K562 (cell line): ENCODE data around the gene DDAH2. TPM values are rescaled to one million over a fixed set of nuclear protein-coding genes. Genes with fewer than 3 reads are reported as not detected.
A peak's percentile ranks its signal among the peaks of the same experiment; 100 is the strongest.

Experiments used
- HCFC1 ChIP-seq: IDR thresholded peaks from 2 replicates; pipeline ENCODE4 v1.6.1; 2012; ENCODE audit warnings: low read depth, low read length, improper control_type of control experiment
- KLF13 ChIP-seq: fragments of 450-650 bp; IDR thresholded peaks from 2 replicates; pipeline ENCODE4 v1.6.1; 2016; ENCODE audit warnings: missing genetic modification characterization, low read depth, mild to moderate bottlenecking, missing compliant biosample characterization, moderate library complexity, borderline replicate concordance
- RB1 ChIP-seq: fragments of 450-650 bp; IDR thresholded peaks from 2 replicates; pipeline ENCODE4 v1.6.1; 2017; ENCODE audit warnings: low read depth, mild to moderate bottlenecking
- SMARCA5 ChIP-seq: fragments of 450-650 bp; IDR thresholded peaks from 2 replicates; pipeline ENCODE4 v1.6.1; 2016
- SMC3 ChIP-seq: conservative IDR thresholded peaks from 2 replicates; pipeline ENCODE4 v1.6.1; 2011; ENCODE audit warnings: low read depth, low read length, improper control_type of control experiment; ENCODE audit not compliant: insufficient read depth
- SUPT5H ChIP-seq: fragments of 450-650 bp; IDR thresholded peaks from 2 replicates; pipeline ENCODE4 v1.6.1; 2016
- TEAD4 ChIP-seq, 2 experiments: sonication (generic) in 1 of 2; formaldehyde crosslinking in 1 of 2; IDR thresholded peaks; 2 replicates each; pipeline versions ENCODE4 v1.6.1 to v1.8.0; 2012 to 2022; ENCODE audit warnings: borderline replicate concordance in 1 of 2, inconsistent platforms in 1 of 2, low read length in 1 of 2, mild to moderate bottlenecking in 1 of 2, missing genetic modification reagents in 1 of 2
- ZBTB17 ChIP-seq: fragments of 450-650 bp; formaldehyde crosslinking; IDR thresholded peaks from 2 replicates; pipeline ENCODE4 v1.4.0; 2020; ENCODE audit warnings: mild to moderate bottlenecking
- ZC3H8 ChIP-seq: fragments of 450-650 bp; IDR thresholded peaks from 2 replicates; pipeline ENCODE4 v1.6.1; 2017
- ZNF445 ChIP-seq: fragments of 250-450 bp; sonication (Bioruptor Pico); IDR thresholded peaks from 2 replicates; pipeline ENCODE4 v1.4.0; 2020; ENCODE audit warnings: low read depth, mild to moderate bottlenecking, moderate library complexity
- ZNF57 ChIP-seq: fragments of 450-650 bp; formaldehyde crosslinking; IDR thresholded peaks from 2 replicates; pipeline ENCODE4 v1.4.0; 2020; ENCODE audit warnings: mild to moderate bottlenecking, moderate library complexity
- ZNF76 ChIP-seq: fragments of 250-450 bp; sonication (Bioruptor Pico); IDR thresholded peaks from 2 replicates; pipeline ENCODE4 v1.4.0; 2020; ENCODE audit warnings: mild to moderate bottlenecking, moderate library complexity, borderline replicate concordance
- polyA plus RNA-seq, 8 experiments: library from polyadenylated mRNA; depleted of rRNA in 4 of 8; stranded (reverse) in 5 of 8; unstranded in 3 of 8; fragments of >200 nt; fragmentation: Nextera tagmentation in 2 of 8; fragmentation: Illumina TruSeq in 1 of 8; extraction: Ambion mirVana in 2 of 8; extraction: Trizol in 1 of 8; gene quantifications; 2 replicates each; pipeline versions ENCODE4 v1.2.1 to v1.2.3, GENCODE V29; 2011 to 2014; ENCODE audit warnings: inconsistent platforms in 1 of 8, missing spikeins in 1 of 8
- total RNA-seq, 7 experiments: library from RNA; depleted of rRNA in 6 of 7; stranded (reverse); fragments of >200 nt in 6 of 7; fragmentation: Illumina TruSeq in 2 of 7; extraction: Trizol in 2 of 7; gene quantifications; 2 replicates each; pipeline versions ENCODE4 v1.2.1 to v1.2.3, GENCODE V29; 2011 to 2021; ENCODE audit warnings: low replicate concordance in 1 of 7
- TF ChIP-seq, protein P1 (sequence below): fragments of 450-650 bp; conservative IDR thresholded peaks from 2 replicates; pipeline ENCODE4 v1.6.1; 2016; ENCODE audit warnings: missing genetic modification characterization, low read depth, mild to moderate bottlenecking, control low read depth, missing compliant biosample characterization
- TF ChIP-seq, protein P2 (sequence below): sonication (generic); formaldehyde crosslinking; IDR thresholded peaks from 2 replicates; pipeline ENCODE4 v1.8.0; 2022; ENCODE audit warnings: mild to moderate bottlenecking, missing genetic modification reagents
- TF ChIP-seq, protein P3 (sequence below): fragments of 200-800 bp; sonication (Bioruptor generic); IDR thresholded peaks from 2 replicates; pipeline ENCODE4 v1.6.1; 2017; ENCODE audit warnings: missing genetic modification characterization, missing compliant biosample characterization
- TF ChIP-seq, protein P4 (sequence below), 2 experiments: IDR thresholded peaks in 1 of 2; conservative IDR thresholded peaks in 1 of 2; 2 replicates each; pipeline ENCODE4 v1.6.1; 2016; ENCODE audit warnings: low read depth in 2 of 2, mild to moderate bottlenecking in 1 of 2, missing compliant biosample characterization in 1 of 2, missing genetic modification characterization in 1 of 2, moderate library complexity in 1 of 2
- TF ChIP-seq, protein P5 (sequence below): conservative IDR thresholded peaks from 2 replicates; pipeline ENCODE4 v1.6.1; 2011; ENCODE audit warnings: low read depth, mild to moderate bottlenecking, low read length; ENCODE audit not compliant: control insufficient read depth
- TF ChIP-seq, protein P6 (sequence below), 2 experiments: fragments of 250-450 bp in 1 of 2; fragments of 450-650 bp in 1 of 2; sonication (Bioruptor Pico) in 1 of 2; IDR thresholded peaks; 2 replicates each; pipeline versions ENCODE4 v1.6.1 to v1.8.0; 2016 to 2021; ENCODE audit warnings: mild to moderate bottlenecking in 2 of 2, moderate library complexity in 2 of 2, missing compliant biosample characterization in 1 of 2, missing genetic modification characterization in 1 of 2

Gene DDAH2
- total and polyA plus RNA-seq, 9 of the 15 experiments (the other 6 are each of a cell fraction or from before 2014, with no cell fraction given), result 1.8 to 45.4 (median 21.4) TPM

DNA sequence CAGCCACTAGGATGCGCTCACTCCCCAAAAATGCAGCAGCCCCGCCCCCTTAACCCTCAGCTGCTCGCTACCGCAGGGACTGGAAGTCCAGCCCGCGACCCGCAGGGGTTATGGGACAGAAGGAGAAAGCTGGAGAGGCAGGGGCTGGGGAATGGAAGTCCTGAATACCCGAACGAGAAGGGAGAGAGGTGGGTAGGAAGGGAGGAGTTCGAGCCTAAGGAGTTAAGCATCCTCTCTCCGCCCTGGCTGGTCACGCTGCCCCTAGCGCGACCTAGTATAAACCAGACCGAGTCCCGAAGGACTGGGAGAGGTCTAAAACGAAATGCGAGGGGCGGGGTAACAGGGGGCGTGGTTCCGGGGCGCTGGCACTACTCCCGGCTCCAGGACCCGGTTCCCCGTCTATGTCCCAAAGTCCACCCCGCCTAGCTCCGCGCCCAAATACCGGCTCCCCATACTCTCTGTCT, 448 bp upstream of the DDAH2 start (continued):
- TF ChIP-seq, protein P1, sequence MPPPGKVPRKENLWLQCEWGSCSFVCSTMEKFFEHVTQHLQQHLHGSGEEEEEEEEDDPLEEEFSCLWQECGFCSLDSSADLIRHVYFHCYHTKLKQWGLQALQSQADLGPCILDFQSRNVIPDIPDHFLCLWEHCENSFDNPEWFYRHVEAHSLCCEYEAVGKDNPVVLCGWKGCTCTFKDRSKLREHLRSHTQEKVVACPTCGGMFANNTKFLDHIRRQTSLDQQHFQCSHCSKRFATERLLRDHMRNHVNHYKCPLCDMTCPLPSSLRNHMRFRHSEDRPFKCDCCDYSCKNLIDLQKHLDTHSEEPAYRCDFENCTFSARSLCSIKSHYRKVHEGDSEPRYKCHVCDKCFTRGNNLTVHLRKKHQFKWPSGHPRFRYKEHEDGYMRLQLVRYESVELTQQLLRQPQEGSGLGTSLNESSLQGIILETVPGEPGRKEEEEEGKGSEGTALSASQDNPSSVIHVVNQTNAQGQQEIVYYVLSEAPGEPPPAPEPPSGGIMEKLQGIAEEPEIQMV (tag), result 0 out of 2 replicates have a peak, but pooled peaks have one; percentile 8
- TF ChIP-seq ZC3H8, result peak; percentile 88; the same call in 1 of the 2 replicates
- TF ChIP-seq KLF13 (tag), result peak; percentile 100
- TF ChIP-seq, protein P2, sequence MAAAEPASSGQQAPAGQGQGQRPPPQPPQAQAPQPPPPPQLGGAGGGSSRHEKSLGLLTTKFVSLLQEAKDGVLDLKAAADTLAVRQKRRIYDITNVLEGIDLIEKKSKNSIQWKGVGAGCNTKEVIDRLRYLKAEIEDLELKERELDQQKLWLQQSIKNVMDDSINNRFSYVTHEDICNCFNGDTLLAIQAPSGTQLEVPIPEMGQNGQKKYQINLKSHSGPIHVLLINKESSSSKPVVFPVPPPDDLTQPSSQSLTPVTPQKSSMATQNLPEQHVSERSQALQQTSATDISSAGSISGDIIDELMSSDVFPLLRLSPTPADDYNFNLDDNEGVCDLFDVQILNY (CRISPR knock-in tag), result peak; percentile 21; the same call in 1 of the 2 replicates
- no peak for TF ChIP-seq ZNF57 (CRISPR knock-in tag)
- 0 out of 2 replicates have a peak, but pooled peaks have one; percentile 14 for TF ChIP-seq ZNF76 (CRISPR knock-in tag)
- TF ChIP-seq, protein P3, sequence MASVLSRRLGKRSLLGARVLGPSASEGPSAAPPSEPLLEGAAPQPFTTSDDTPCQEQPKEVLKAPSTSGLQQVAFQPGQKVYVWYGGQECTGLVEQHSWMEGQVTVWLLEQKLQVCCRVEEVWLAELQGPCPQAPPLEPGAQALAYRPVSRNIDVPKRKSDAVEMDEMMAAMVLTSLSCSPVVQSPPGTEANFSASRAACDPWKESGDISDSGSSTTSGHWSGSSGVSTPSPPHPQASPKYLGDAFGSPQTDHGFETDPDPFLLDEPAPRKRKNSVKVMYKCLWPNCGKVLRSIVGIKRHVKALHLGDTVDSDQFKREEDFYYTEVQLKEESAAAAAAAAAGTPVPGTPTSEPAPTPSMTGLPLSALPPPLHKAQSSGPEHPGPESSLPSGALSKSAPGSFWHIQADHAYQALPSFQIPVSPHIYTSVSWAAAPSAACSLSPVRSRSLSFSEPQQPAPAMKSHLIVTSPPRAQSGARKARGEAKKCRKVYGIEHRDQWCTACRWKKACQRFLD (CRISPR knock-in tag), result no peak
- TF ChIP-seq, protein P4, sequence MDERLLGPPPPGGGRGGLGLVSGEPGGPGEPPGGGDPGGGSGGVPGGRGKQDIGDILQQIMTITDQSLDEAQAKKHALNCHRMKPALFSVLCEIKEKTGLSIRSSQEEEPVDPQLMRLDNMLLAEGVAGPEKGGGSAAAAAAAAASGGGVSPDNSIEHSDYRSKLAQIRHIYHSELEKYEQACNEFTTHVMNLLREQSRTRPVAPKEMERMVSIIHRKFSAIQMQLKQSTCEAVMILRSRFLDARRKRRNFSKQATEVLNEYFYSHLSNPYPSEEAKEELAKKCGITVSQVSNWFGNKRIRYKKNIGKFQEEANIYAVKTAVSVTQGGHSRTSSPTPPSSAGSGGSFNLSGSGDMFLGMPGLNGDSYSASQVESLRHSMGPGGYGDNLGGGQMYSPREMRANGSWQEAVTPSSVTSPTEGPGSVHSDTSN (CRISPR knock-in tag; IDR thresholded peaks at IDR 0.05; ENCODE audit: low read depth), result no peak
- TF ChIP-seq, protein P4 (tag; conservative IDR thresholded peaks at IDR 0.05; ENCODE audit: low read depth), result no peak
- 0 out of 2 replicates have a peak, but pooled peaks have one; percentile 80 for TF ChIP-seq SUPT5H
- peak; percentile 93 for TF ChIP-seq ZBTB17 (CRISPR knock-in tag)
- TF ChIP-seq, protein P5, sequence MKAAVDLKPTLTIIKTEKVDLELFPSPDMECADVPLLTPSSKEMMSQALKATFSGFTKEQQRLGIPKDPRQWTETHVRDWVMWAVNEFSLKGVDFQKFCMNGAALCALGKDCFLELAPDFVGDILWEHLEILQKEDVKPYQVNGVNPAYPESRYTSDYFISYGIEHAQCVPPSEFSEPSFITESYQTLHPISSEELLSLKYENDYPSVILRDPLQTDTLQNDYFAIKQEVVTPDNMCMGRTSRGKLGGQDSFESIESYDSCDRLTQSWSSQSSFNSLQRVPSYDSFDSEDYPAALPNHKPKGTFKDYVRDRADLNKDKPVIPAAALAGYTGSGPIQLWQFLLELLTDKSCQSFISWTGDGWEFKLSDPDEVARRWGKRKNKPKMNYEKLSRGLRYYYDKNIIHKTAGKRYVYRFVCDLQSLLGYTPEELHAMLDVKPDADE, result 0 out of 2 replicates have a peak, but pooled peaks have one; percentile 28
- no peak for TF ChIP-seq RB1
- peak; percentile 75 for TF ChIP-seq SMARCA5
- peak; percentile 54 for TF ChIP-seq TEAD4 (IDR thresholded peaks at IDR 0.05; ENCODE audit: low read length)
- peak; percentile 94; the same call in 1 of the 2 replicates for TF ChIP-seq TEAD4 (CRISPR knock-in tag; IDR thresholded peaks at IDR 0.05; ENCODE audit: borderline replicate concordance)
- TF ChIP-seq HCFC1, result no peak; the same call in 1 of the 2 replicates
- peak; percentile 90 for TF ChIP-seq SMC3
- TF ChIP-seq, protein P6, sequence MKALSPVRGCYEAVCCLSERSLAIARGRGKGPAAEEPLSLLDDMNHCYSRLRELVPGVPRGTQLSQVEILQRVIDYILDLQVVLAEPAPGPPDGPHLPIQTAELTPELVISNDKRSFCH (CRISPR knock-in tag; IDR thresholded peaks at IDR 0.05), result no peak
- TF ChIP-seq, protein P6 (tag; IDR thresholded peaks at IDR 0.05), result peak; percentile 90; the same call in 1 of the 2 replicates
- no peak for TF ChIP-seq ZNF445
